ENCODE data around the gene VANGL1. TPM values are rescaled to one million over a fixed set of nuclear protein-coding genes. Genes with fewer than 3 reads are reported as not detected.

The VANGL1 gene
- total RNA-seq, 2 donors from 2014 or later: 12.3 to 16.2 TPM

- Histone ChIP-seq H3K4me1 (replicated peaks) (no peaks in the 10 kb centered on the region), H3K36me3 (no peaks in the 10 kb centered on the region)
These were observed 49.2 kb downstream of the VANGL1 start for GRCh38 chr1:115690972-115691371.

GRCh38 chr1:115692224-115692623 lies 50.5 kb downstream of the VANGL1 start:
- no peaks in the 10 kb centered on the region for H3K9me3 ChIP-seq
- intact Hi-C loops (cut with DNase I): no loop called here
- H3K4me1 ChIP-seq (replicated peaks): no peaks in the 10 kb centered on the region
- no peaks in the 10 kb centered on the region for H3K27me3 ChIP-seq (replicated peaks; ENCODE audit: insufficient read depth)
- TF ChIP-seq CTCF (IDR thresholded peaks at IDR 0.05) (no peak), POLR2AphosphoS5 (IDR thresholded peaks at IDR 0.05) (no peak), POLR2A (IDR thresholded peaks at IDR 0.05) (no peak)
- no peak overlapping the region for H3K27ac ChIP-seq
- H3K4me3 ChIP-seq: no peak overlapping the region
- DNase-seq (ENCODE audit: low spot score): no peak
- WGBS: 90% methylated on average over 4 of the region's 4 CpGs
- no peaks in the 10 kb centered on the region for H3K36me3 ChIP-seq

More at GRCh38 chr1:115690972-115691371, 49.2 kb downstream of the VANGL1 start:
- Histone ChIP-seq H3K27ac (no peak overlapping the region), H3K4me3 (no peak overlapping the region), H3K9me3 (no peaks in the 10 kb centered on the region), H3K27me3 (replicated peaks; ENCODE audit: insufficient read depth) (no peaks in the 10 kb centered on the region)
- TF ChIP-seq POLR2AphosphoS5 (IDR thresholded peaks at IDR 0.05) (no peak), POLR2A (IDR thresholded peaks at IDR 0.05) (no peak), CTCF (IDR thresholded peaks at IDR 0.05) (no peak)
- 97% methylated on average over 8 of the region's 8 CpGs for WGBS
- intact Hi-C loops (cut with DNase I): no loop called here
- DNase-seq (ENCODE audit: low spot score): no peak

GRCh38 chr1:115694805-115695204 lies 53.0 kb downstream of the VANGL1 start:
- H3K9me3 ChIP-seq: no peaks in the 10 kb centered on the region
- no peak for DNase-seq (ENCODE audit: low spot score)
- 89% methylated on average over 3 of the region's 3 CpGs for WGBS

GRCh38 chr1:115697619-115698018 lies 55.8 kb downstream of the VANGL1 start:
- TF ChIP-seq POLR2AphosphoS5 (IDR thresholded peaks at IDR 0.05): no peak
- no peak for TF ChIP-seq POLR2A (IDR thresholded peaks at IDR 0.05)
- no peak for TF ChIP-seq CTCF (IDR thresholded peaks at IDR 0.05)
- no peak for DNase-seq (ENCODE audit: low spot score)
- no peak overlapping the region for H3K4me3 ChIP-seq
- H3K9me3 ChIP-seq: no peaks in the 10 kb centered on the region
- H3K36me3 ChIP-seq: no peaks in the 10 kb centered on the region
- H3K27ac ChIP-seq: no peak overlapping the region
- WGBS: 81% methylated on average over 1 of the region's 1 CpG
- no peaks in the 10 kb centered on the region for H3K4me1 ChIP-seq (replicated peaks)
- intact Hi-C loops (cut with DNase I): no loop called here
- H3K27me3 ChIP-seq (replicated peaks; ENCODE audit: insufficient read depth): no peaks in the 10 kb centered on the region

More at GRCh38 chr1:115694805-115695204, 53.0 kb downstream of the VANGL1 start:
- intact Hi-C loops (cut with DNase I): no loop called here
- no peaks in the 10 kb centered on the region for H3K36me3 ChIP-seq
- no peaks in the 10 kb centered on the region for H3K27me3 ChIP-seq (replicated peaks; ENCODE audit: insufficient read depth)
- H3K4me3 ChIP-seq: no peak overlapping the region
- no peak for TF ChIP-seq POLR2AphosphoS5 (IDR thresholded peaks at IDR 0.05)
- no peak for TF ChIP-seq CTCF (IDR thresholded peaks at IDR 0.05)
- TF ChIP-seq POLR2A (IDR thresholded peaks at IDR 0.05): no peak
- H3K27ac ChIP-seq: no peak overlapping the region
- H3K4me1 ChIP-seq (replicated peaks): no peaks in the 10 kb centered on the region

GRCh38 chr1:115701090-115701489 lies 59.3 kb downstream of the VANGL1 start:
- Histone ChIP-seq H3K27me3 (replicated peaks; ENCODE audit: insufficient read depth) (no peaks in the 10 kb centered on the region), H3K4me3 (no peak overlapping the region), H3K9me3 (no peaks in the 10 kb centered on the region), H3K27ac (no peak overlapping the region), H3K4me1 (replicated peaks) (no peaks in the 10 kb centered on the region), H3K36me3 (no peaks in the 10 kb centered on the region)
- intact Hi-C loops (cut with DNase I): no loop called here
- WGBS: 92% methylated on average over 3 of the region's 3 CpGs
- DNase-seq (ENCODE audit: low spot score): no peak
- TF ChIP-seq POLR2AphosphoS5 (IDR thresholded peaks at IDR 0.05) (no peak), CTCF (IDR thresholded peaks at IDR 0.05) (no peak), POLR2A (IDR thresholded peaks at IDR 0.05) (no peak)

All from prostate gland (tissue), 2 donors.